ENCODE results near the gene LCN6.

- no peak for TF ChIP-seq CTCF (conservative IDR thresholded peaks at IDR 0.05; ENCODE audit: low read length)
- no peak for TF ChIP-seq EZH2phosphoT487 (IDR thresholded peaks at IDR 0.05; ENCODE audit: borderline replicate concordance)
Observed at GRCh38 chr9:136726118-136726517, 22.2 kb downstream of the LCN6 start.

Measured in Loucy (cell line).